Brain microvascular endothelial cell (primary cell): ENCODE data around the gene SNX9.

ENCODE experiments used
- DNase-seq: peaks from one replicate; pipeline ENCODE4 v3.0.0-alpha.2; 2020
- H3K27ac ChIP-seq: fragments of 250-450 bp; sonication (Bioruptor Pico); 2 replicates; pipeline ENCODE4 v1.5.1; 2020; ENCODE audit warnings: mild to moderate bottlenecking, moderate library complexity
- H3K27me3 ChIP-seq: fragments of 250-450 bp; sonication (Bioruptor Pico); replicated peaks from 2 replicates; pipeline ENCODE4 v1.5.1; 2020; ENCODE audit warnings: mild to moderate bottlenecking
- H3K36me3 ChIP-seq: fragments of 250-450 bp; sonication (Bioruptor Pico); replicated peaks from 2 replicates; pipeline ENCODE4 v1.5.1; 2020; ENCODE audit warnings: mild to moderate bottlenecking
- H3K4me3 ChIP-seq: 2 replicates; pipeline ENCODE4 v1.5.1; 2011; ENCODE audit warnings: low read depth, mild to moderate bottlenecking, control low read depth, low read length, moderate library complexity
- in situ Hi-C: cut with HindIII; loops from 2 replicates; pipeline ENCODE4 v1.10.0; 2017; ENCODE audit warnings: low sequenced_read_pairs, low pct_ligation_motif_present
- TF ChIP-seq, protein P1 (sequence below): IDR thresholded peaks from 2 replicates; pipeline ENCODE4 v1.5.1; 2011; ENCODE audit warnings: low read depth, mild to moderate bottlenecking, moderate library complexity, low read length, control low read depth, inconsistent platforms; ENCODE audit errors: missing control alignments

SNX9 gene

DNA sequence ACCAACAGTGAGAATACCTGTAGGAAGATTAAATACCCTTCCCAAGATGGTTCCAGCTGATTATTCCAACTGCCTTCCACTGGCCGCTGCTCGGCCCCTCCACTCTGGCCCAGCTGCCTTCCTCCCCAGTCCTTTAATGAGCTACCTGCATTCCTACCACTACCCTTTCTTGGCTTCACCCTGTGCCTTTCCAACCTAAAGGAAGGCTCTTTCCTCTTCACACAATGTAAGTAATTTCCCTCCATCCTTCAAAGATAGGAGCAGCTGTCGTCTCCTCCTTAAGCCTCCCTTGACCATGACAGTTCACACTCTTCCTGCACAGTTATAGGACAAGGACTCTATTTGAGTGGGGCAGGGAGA is 16.2 kb upstream of the SNX9 start:
- no peaks in the 10 kb centered on the region for H3K36me3 ChIP-seq
- H3K27ac ChIP-seq = no peak overlapping the region
- TF ChIP-seq, protein P1, sequence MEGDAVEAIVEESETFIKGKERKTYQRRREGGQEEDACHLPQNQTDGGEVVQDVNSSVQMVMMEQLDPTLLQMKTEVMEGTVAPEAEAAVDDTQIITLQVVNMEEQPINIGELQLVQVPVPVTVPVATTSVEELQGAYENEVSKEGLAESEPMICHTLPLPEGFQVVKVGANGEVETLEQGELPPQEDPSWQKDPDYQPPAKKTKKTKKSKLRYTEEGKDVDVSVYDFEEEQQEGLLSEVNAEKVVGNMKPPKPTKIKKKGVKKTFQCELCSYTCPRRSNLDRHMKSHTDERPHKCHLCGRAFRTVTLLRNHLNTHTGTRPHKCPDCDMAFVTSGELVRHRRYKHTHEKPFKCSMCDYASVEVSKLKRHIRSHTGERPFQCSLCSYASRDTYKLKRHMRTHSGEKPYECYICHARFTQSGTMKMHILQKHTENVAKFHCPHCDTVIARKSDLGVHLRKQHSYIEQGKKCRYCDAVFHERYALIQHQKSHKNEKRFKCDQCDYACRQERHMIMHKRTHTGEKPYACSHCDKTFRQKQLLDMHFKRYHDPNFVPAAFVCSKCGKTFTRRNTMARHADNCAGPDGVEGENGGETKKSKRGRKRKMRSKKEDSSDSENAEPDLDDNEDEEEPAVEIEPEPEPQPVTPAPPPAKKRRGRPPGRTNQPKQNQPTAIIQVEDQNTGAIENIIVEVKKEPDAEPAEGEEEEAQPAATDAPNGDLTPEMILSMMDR = no peak
- H3K27me3 ChIP-seq = no peaks in the 10 kb centered on the region
- in situ Hi-C loops = no loop called here
- no peak for DNase-seq
- H3K4me3 ChIP-seq = no peak overlapping the region

DNA sequence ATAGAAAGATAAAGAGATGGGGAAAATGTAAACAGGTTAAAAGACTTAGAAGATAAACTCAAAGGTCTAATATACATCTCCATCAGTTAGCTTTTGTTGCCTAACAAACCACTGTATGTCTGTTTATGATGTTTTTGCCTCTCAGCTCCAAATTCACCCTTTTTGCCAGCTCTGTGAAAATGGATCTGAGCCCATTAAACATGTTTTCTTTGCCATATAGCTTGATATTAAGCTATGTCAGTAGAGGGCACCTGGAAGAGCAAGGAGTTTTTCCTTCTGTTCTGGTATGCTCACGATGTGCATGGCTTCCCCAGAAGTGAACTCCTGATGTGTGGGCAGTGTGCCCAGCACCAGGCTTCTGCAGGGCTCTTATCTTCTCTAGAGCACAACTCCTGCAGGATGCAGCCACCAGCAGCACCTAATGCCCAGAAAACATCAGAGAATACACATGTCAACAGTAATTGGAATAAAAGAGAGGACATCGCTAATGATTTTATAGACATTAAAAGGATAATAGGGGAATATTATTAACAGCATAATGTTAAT is 14.6 kb upstream of the SNX9 start:
- in situ Hi-C loops = no loop called here
- TF ChIP-seq, protein P1 = no peak
- Histone ChIP-seq H3K36me3 (no peaks in the 10 kb centered on the region), H3K27me3 (no peaks in the 10 kb centered on the region), H3K27ac (no peak overlapping the region), H3K4me3 (no peak overlapping the region)
- no peak for DNase-seq

DNA sequence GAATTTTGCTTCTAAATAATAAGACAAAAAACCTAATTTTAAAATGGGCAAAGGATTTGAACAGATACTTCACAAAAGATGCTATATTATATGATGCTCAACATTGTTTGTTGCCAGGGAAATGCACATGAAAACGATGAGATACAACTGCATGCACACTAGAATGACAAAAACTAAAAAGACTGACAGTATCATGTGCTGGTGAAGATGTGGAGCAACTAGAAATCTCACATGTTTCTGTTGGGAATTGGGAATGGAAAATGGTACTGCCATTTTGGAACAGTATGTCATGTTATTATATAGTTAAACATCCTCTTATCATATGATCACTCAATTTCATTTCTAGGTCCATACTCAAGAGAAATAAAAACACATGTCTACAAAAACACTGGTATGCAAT is 13.4 kb upstream of the SNX9 start:
- H3K27me3 ChIP-seq = no peaks in the 10 kb centered on the region
- DNase-seq = no peak
- H3K27ac ChIP-seq = no peak overlapping the region
- H3K4me3 ChIP-seq = no peak overlapping the region
- TF ChIP-seq, protein P1 = no peak
- in situ Hi-C loops = no loop called here
- H3K36me3 ChIP-seq = no peaks in the 10 kb centered on the region

DNA sequence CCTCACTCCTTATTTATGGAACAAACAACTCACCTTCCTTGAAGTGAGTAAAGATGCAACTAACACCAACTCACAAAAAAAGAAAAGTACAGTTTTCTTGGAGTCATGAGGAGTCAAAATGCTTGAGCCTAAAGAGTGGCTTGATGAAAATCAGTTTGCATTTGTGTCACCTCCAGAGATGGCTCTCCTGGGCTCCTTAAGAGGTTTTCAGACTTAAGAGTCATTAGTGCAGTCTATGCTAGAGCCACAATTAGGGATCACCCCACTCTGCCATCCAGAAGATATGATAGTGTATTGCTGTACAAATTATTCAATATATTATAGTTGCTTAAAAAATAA is 11.9 kb upstream of the SNX9 start:
- H3K36me3 ChIP-seq = no peaks in the 10 kb centered on the region
- in situ Hi-C loops = no loop called here

DNA sequence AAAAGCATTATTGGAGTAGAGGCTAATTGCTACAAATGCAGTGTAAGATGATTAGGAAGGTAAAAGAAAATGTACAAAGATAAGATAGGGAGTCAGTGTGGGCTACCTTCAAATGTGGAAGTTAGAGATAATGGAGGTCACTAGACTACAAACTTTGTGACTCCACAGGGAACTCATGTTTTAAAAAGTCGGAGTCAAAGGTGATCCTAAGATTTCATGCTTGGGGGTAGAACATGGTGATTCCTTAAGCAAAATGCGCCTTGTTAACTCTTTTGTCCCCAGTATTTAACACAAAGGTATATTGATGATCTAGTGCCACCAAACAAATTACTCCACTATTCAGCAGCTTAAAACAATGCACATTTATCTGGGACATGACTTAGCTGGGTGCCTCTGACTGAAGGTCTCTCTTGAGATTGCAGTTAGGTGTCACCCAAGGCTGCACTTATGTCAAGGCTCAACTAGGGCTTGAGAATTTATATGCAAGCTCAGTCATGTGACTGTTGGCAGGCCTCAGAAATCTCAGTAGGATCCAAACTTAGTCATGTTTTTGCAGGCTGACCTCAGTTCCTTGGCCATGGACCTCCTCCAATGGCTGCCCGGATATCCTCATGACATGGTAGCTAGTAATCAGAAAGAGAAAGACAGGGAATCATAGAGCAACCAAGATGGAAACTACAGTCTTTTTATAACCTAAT is 11.4 kb upstream of the SNX9 start:
- DNase-seq = peak; percentile 73
- TF ChIP-seq, protein P1 = no peak
- Histone ChIP-seq H3K36me3 (no peaks in the 10 kb centered on the region), H3K27me3 (no peaks in the 10 kb centered on the region), H3K4me3 (no peak overlapping the region), H3K27ac (no peak overlapping the region)
- in situ Hi-C loops = no loop called here

More for the DNA sequence above, 11.9 kb upstream of the SNX9 start:
- Histone ChIP-seq H3K4me3 (no peak overlapping the region), H3K27ac (no peak overlapping the region), H3K27me3 (no peaks in the 10 kb centered on the region)
- TF ChIP-seq, protein P1 = no peak
- no peak for DNase-seq

DNA sequence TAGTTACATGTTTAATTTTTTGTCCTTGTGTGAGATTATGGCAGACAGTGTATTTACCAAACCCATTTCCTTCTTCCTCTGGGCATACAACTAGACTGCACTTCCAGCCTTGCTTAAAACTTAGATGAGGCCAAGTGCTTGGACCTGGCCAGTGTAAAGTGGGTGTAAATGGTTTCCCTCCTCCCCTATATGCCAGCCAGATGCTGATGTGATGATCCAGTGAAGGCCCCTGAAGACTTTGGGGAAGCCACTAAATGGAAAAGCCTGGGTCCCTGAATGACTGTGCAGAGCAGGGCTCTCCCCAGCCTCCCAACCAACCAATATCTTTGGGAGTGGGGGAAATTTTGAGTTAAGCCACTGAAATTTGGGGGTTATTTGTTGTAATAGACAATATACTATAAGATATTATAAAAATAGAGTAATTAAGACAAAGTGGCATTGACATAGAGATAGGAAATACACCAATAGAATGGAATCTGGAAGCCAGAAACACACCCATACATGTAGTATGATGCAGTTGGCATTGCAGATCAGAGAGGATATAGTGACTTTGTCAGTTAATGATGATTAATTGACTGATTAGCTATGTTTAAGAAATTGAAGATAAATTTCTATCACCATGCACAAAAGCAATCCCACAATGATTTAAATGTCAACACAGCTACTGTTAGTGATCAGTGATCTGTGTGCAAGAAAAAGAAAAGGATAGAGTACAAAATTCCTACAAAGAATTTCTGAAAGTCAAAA is 10.4 kb upstream of the SNX9 start:
- H3K27me3 ChIP-seq = no peaks in the 10 kb centered on the region
- TF ChIP-seq, protein P1 = no peak
- H3K4me3 ChIP-seq = no peak overlapping the region
- in situ Hi-C loops = no loop called here
- no peaks in the 10 kb centered on the region for H3K36me3 ChIP-seq
- no peak for DNase-seq
- no peak overlapping the region for H3K27ac ChIP-seq
